LNCaP clone FGC (cell line): ENCODE measurements around the gene CES4A.

Experiments
- DNase-seq: peaks from one replicate; pipeline ENCODE4 v3.0.0-alpha.2; 2011; ENCODE audit warnings: low read depth
- H3K4me3 ChIP-seq: 2 replicates; pipeline ENCODE4 v1.5.1; 2011; ENCODE audit warnings: mild to moderate bottlenecking, low read depth, low read length, control low read depth
- TF ChIP-seq, protein P1 (sequence below): IDR thresholded peaks from 2 replicates; pipeline ENCODE4 v1.5.1; 2012; ENCODE audit warnings: mild to moderate bottlenecking; ENCODE audit not compliant: control insufficient read depth, insufficient read depth; ENCODE audit errors: extremely low read depth

Gene CES4A

DNA sequence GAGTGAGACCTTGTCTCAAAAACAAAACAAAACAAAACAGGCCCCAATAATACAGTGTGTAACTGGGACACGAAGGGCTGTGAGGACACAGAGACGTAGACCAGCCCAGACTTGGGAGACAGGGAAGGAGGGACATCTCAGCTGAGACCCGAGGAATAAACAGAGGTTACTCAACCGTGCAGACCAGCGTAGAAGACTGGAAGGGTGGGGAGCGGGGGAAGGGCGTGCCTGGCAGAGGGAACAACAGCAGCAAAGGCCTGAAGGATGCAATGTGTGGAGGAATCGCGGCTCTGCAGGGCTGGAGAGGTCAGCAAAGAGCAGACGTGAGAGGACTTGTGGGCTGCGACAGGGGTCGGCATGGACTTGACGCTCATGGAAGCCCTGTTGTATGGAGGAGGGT lies 11.6 kb upstream of the CES4A start:
- H3K4me3 ChIP-seq = no peak overlapping the region
- TF ChIP-seq, protein P1, sequence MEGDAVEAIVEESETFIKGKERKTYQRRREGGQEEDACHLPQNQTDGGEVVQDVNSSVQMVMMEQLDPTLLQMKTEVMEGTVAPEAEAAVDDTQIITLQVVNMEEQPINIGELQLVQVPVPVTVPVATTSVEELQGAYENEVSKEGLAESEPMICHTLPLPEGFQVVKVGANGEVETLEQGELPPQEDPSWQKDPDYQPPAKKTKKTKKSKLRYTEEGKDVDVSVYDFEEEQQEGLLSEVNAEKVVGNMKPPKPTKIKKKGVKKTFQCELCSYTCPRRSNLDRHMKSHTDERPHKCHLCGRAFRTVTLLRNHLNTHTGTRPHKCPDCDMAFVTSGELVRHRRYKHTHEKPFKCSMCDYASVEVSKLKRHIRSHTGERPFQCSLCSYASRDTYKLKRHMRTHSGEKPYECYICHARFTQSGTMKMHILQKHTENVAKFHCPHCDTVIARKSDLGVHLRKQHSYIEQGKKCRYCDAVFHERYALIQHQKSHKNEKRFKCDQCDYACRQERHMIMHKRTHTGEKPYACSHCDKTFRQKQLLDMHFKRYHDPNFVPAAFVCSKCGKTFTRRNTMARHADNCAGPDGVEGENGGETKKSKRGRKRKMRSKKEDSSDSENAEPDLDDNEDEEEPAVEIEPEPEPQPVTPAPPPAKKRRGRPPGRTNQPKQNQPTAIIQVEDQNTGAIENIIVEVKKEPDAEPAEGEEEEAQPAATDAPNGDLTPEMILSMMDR = no peak
- no peak for DNase-seq

DNA sequence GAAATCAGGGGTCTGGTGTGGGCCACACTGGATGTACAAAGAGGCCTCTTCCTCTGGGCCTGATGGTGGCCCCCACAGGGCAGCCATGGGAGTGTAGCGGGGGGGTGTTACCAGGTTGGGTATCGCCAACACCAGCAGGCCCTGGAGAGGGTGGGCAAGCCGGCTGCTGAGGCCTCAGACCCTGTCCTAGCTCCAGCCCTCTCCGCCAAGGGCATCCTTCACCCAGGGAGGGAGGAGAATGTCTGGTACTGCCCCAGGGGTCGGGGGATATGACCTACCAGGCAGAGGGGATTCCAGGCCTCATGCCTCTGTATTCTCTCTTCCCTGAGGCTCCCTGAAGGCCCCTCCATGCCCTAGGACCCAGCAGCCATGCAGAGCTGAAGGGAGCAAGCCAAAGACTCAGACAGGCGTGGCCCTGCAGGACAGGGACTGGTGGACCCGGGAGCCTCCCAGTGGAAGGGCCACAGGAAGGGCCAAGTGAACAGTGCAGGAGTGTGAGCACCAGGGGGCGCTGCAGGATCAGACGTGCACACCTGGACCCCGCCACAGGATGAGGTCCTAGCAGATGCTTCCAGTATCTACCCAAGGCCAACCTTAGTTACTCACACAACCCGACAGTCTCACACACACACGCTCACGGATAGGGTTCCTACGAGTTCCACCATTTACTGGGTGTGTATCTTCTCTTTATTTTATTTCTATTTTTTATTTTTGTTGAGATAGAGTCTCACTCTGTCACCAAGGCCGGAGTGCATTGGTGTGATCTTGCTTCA lies 10.9 kb upstream of the CES4A start:
- H3K4me3 ChIP-seq = no peak overlapping the region
- TF ChIP-seq, protein P1 = peak; percentile 97
- DNase-seq = no peak

DNA sequence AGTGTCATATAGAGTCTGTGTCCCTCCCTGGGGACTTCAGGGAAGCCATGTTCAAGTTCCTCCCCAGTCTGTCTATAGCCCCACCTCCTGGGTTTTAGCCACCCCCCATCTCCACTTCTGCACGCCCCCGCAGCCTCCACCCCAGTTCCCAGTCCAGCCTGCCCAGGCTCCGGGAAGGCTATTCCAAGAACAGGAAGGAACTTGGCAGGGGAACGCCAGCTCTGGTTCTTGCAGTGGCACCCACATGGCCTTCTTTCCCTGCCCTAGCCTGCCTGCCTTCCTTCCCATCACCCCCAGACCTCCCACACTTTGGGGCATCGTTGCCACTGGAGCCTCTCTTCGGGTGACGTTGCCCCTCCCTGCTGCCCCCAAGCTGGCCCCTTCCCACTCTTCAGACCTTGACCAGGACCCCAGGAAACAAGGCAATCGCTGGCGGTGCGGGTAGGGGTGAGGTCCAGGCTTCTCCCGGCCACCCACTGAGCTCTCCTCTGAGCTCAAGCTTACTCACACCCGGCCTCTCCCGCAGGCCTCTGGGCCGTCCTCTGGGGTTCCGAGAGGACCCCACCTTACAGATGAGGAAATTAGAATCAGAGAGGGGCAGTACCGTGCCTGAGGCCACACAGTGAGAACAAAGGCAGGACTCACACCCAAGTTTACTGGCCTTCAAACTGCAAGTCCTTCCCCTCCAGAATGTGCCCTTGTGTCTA lies 9.2 kb upstream of the CES4A start:
- H3K4me3 ChIP-seq = no peak overlapping the region
- no peak for DNase-seq
- TF ChIP-seq, protein P1 = no peak

DNA sequence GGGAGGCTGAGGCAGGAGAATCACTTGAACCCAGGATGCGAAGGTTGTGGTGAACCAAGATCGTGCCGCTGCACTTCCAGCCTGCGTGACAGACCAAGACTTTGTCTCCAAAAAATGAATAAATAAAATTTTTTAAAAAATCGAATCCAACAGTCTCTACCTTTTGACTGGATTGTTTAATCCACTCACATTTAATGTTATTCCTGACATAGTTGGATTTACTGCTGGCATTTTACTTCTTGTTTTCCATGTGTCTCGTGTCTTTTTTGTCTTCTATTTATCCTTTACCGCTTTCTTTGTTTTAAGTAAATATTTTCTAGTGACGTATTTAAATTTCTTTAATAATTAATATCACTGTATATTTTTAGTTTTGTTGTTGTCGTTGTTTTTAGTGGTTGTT lies 5.4 kb upstream of the CES4A start:
- DNase-seq = no peak
- no peak overlapping the region for H3K4me3 ChIP-seq
- TF ChIP-seq, protein P1 = no peak

DNA sequence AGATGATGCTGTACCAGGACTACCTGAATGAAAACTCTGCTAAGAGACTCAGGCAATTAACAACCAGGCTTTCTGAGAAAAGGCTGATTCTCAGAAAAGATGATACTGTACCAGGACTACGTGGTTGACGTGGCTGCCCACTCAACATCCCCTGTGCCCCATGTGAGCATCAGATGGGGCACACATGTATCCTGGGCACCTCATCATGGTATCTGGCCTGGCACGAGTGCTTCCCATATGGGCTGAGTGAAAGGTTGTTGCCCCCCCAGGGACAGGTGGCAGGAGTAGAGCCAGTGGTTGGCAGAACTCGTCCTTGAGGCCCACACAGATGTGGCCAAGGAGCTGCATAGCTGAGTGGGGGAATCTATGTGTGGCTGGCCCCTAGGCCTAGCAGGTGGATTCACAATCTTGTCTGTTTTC lies 3.5 kb upstream of the CES4A start:
- no peak overlapping the region for H3K4me3 ChIP-seq
- TF ChIP-seq, protein P1 = no peak
- no peak for DNase-seq

DNA sequence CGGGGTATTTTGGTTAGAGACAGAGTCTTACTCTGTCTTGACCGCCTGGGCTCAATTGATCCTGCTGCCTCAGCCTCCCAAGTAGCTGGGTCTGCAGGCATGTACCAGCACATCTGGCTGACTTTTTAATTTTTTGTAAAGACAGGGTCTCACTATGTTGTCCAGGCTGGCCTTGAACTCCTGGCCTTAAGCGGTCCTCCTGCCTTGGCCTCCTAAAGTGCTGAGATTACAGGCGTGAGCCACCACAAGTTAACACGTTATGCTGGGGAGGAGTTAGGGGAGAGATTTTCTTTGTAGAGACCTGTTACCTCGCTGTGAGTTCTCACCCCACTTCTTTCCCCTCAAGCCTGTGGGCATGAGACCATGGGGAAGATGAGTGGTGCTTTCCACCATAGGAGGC lies 1.8 kb upstream of the CES4A start:
- TF ChIP-seq, protein P1 = no peak
- no peak overlapping the region for H3K4me3 ChIP-seq
- no peak for DNase-seq
